Tibial nerve (tissue), 4 donors: ENCODE data around the gene NCSTN. TPM values are rescaled to one million over a fixed set of nuclear protein-coding genes. Genes with fewer than 3 reads are reported as not detected.
"Not testable (repeated sequence)": the region's sequence is repeated elsewhere in the genome, so short reads cannot be mapped to it uniquely, and the experiment has no call there.

Experiments used
- DNase-seq, 2 donors: peaks; one replicate each; pipeline ENCODE4 v3.0.0-alpha.2; 2019; ENCODE audit warnings: low spot score in 2 of 2
- H3K27ac ChIP-seq, 4 donors: fragments of 200-600 bp; sonication (generic) in 3 of 4; one replicate each; pipeline ENCODE4 v1.5.1; 2017 to 2019; ENCODE audit warnings: mild to moderate bottlenecking in 1 of 4
- H3K27me3 ChIP-seq, 2 donors: fragments of 200-600 bp; sonication (generic) in 1 of 2; one replicate each; pipeline versions ENCODE4 v1.5.1 to v1.6.0; 2017 to 2019
- H3K36me3 ChIP-seq, 3 donors: fragments of 200-600 bp; sonication (generic); one replicate each; pipeline ENCODE4 v1.5.1; 2018 to 2019
- H3K4me1 ChIP-seq, 4 donors: fragments of 200-600 bp; sonication (generic) in 3 of 4; one replicate each; pipeline ENCODE4 v1.5.1; 2017 to 2019
- H3K4me3 ChIP-seq, 4 donors: fragments of 200-600 bp; sonication (generic) in 3 of 4; one replicate each; pipeline ENCODE4 v1.5.1; 2017 to 2019; ENCODE audit warnings: mild to moderate bottlenecking in 1 of 4, moderate library complexity in 1 of 4
- H3K9me3 ChIP-seq, 4 donors: fragments of 200-600 bp; sonication (generic) in 3 of 4; one replicate each; pipeline ENCODE4 v1.5.1; 2017 to 2019
- EP300 ChIP-seq, 2 donors: sonication (generic); formaldehyde crosslinking; IDR thresholded peaks; one replicate each; pipeline ENCODE4 v1.6.1; 2017; ENCODE audit warnings: antibody characterized with exemption in 2 of 2, mild to moderate bottlenecking in 1 of 2
- POLR2A ChIP-seq, 2 donors: fragments of 450-650 bp; IDR thresholded peaks; one replicate each; pipeline ENCODE4 v1.6.1; 2017; ENCODE audit warnings: antibody characterized with exemption in 2 of 2, mild to moderate bottlenecking in 2 of 2, moderate library complexity in 2 of 2
- WGBS, 2 donors: methylation state at CpG; one replicate each; pipeline ENCODE4 v1.1.5; 2018; 5-methylcytosine and 5-hydroxymethylcytosine counted together
- total RNA-seq, 4 donors: library from RNA; depleted of rRNA; stranded (reverse); fragments of >200 nt; gene quantifications; one replicate each; pipeline ENCODE4 v1.1.0, GENCODE V29; 2016
- TF ChIP-seq, protein P1 (sequence below), 5 experiments: fragments of 200-600 bp in 3 of 5; fragments of 450-650 bp in 2 of 5; sonication (generic) in 3 of 5; IDR thresholded peaks; one replicate each; pipeline ENCODE4 v1.5.1; 2016 to 2019; ENCODE audit warnings: antibody characterized with exemption in 5 of 5, mild to moderate bottlenecking in 3 of 5, moderate library complexity in 2 of 5

Gene NCSTN
- total RNA-seq, 4 donors from 2014 or later = 60.6 to 85.5 (median 73.0) TPM

DNA sequence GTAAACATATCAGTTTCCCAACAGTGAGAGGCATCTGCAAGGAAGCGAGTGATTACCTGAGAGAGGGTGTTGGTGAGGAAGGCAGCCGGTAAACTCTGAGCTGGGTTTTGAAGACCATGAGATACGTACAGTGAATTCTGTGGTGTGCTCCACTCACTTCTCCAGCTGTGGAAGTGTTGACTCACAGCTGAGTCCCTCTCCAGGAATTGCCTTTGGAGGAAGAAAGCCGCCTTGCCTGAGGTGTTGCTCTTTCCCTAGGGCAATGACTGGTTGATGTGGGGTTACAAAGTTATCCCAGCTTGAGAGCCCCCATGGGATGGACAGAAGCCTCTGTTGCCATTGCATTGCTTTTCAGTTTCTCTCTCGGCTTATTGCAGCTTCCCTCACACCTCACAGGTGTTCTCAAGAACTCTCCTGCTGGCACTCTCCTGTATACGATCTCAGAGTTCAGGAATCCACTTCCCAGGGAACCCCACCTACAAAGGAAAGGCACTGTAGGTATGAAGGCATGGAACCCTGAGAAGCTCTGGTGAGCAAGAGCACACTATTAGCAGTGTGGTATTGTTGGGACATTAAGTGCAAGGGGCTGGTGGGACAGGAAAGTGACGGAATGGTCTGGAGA is 34.5 kb downstream of the NCSTN start:
- H3K27ac ChIP-seq = no peak overlapping the region
- DNase-seq = no peak
- H3K4me1 ChIP-seq = peaks cover 0 to 29% (median 20%) of the 10 kb centered on the region in 4 donors
- H3K36me3 ChIP-seq = no peaks in the 10 kb centered on the region
- no peaks in the 10 kb centered on the region for H3K9me3 ChIP-seq
- H3K4me3 ChIP-seq = no peak overlapping the region
- H3K27me3 ChIP-seq = no peaks in the 10 kb centered on the region
- WGBS, 2 donors = 77% methylated on average over 7 of the region's 7 CpGs
- TF ChIP-seq, protein P1, sequence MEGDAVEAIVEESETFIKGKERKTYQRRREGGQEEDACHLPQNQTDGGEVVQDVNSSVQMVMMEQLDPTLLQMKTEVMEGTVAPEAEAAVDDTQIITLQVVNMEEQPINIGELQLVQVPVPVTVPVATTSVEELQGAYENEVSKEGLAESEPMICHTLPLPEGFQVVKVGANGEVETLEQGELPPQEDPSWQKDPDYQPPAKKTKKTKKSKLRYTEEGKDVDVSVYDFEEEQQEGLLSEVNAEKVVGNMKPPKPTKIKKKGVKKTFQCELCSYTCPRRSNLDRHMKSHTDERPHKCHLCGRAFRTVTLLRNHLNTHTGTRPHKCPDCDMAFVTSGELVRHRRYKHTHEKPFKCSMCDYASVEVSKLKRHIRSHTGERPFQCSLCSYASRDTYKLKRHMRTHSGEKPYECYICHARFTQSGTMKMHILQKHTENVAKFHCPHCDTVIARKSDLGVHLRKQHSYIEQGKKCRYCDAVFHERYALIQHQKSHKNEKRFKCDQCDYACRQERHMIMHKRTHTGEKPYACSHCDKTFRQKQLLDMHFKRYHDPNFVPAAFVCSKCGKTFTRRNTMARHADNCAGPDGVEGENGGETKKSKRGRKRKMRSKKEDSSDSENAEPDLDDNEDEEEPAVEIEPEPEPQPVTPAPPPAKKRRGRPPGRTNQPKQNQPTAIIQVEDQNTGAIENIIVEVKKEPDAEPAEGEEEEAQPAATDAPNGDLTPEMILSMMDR (IDR thresholded peaks at IDR 0.05) = no peak
- TF ChIP-seq EP300 (IDR thresholded peaks at IDR 0.05) = no peak
- TF ChIP-seq POLR2A (IDR thresholded peaks at IDR 0.05) = no peak

DNA sequence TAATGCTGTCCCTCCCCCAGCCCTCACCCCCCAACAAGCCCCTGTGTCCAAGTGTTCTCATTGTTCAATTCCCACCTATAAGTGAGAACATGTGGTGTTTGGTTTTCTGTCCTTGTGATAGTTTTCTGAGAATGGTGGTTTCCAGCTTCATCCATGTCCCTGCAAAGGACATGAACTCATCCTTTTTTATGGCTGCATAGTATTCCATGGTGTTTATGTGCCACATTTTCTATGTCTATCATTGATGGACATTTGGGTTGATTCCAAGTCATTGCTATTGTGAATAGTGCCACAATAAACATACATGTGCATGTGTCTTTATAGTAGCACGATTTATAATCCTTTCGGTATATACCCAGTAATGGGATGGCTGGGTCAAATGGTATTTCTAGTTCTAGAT is 41.6 kb downstream of the NCSTN start:
- 95 to 98% methylated on average over 2 of the region's 2 CpGs for WGBS, 2 donors
- DNase-seq, H3K27me3 ChIP-seq, H3K36me3 ChIP-seq, H3K4me3 ChIP-seq, H3K27ac ChIP-seq, H3K4me1 ChIP-seq: not testable (repeated sequence)
- H3K9me3 ChIP-seq = peaks cover 0 to 14% (median 0%) of the 10 kb centered on the region in 4 donors

DNA sequence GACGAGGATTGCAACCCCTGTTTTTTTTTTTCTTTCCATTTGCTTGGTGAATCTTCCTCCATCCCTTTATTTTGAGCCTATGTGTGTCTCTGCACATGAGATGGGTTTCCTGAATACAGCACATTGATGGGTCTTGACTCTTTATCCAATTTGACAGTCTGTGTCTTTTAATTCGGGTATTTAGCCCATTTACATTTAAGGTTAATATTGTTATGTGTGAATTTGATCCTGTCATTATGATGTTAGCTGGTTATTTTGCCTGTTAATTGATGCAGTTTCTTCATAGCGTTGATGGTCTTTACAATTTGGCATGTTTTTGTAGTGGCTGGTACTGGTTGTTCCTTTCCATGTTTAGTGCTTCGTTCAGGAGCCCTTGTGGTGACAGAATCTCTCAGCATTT is 45.2 kb downstream of the NCSTN start:
- H3K4me3 ChIP-seq, H3K4me1 ChIP-seq, DNase-seq, H3K27ac ChIP-seq, H3K36me3 ChIP-seq, H3K27me3 ChIP-seq: not testable (repeated sequence)
- peaks cover 0 to 14% (median 0%) of the 10 kb centered on the region in 4 donors for H3K9me3 ChIP-seq
- WGBS, 2 donors = 75 to 85% methylated on average over 4 of the region's 4 CpGs

DNA sequence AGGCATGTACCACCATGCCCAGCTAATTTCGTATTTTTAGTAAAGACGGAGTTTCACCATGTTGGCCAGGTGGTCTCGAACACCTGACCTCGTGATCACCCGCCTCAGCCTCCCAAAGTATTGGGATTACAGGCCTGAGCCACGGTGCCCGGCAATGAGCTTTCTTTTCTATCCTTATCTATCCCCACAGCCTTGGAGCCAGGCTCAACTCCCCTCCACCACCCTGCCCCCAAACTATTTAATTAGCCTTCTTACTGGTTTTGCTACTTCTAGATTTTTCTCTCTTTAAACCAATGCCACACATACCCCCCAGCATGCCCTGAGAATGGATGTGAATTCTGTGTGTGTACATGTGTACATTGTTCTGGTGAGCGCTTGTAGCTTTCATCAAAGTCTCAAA is 51.5 kb downstream of the NCSTN start:
- Histone ChIP-seq H3K27ac (no peak overlapping the region), H3K27me3 (no peaks in the 10 kb centered on the region), H3K36me3 (no peaks in the 10 kb centered on the region), H3K9me3 (no peaks in the 10 kb centered on the region), H3K4me3 (no peak overlapping the region), H3K4me1 (peaks cover 0 to 3% (median 0%) of the 10 kb centered on the region in 4 donors)
- TF ChIP-seq EP300 (IDR thresholded peaks at IDR 0.05) = no peak
- TF ChIP-seq POLR2A (IDR thresholded peaks at IDR 0.05) = no peak
- TF ChIP-seq, protein P1 (IDR thresholded peaks at IDR 0.05) = no peak
- WGBS, 2 donors = 92% methylated on average over 8 of the region's 8 CpGs
- DNase-seq = no peak

GRCh38 chr1:160397651-160398050 is 54.5 kb downstream of the NCSTN start:
- Histone ChIP-seq H3K4me3 (no peak overlapping the region), H3K27me3 (no peaks in the 10 kb centered on the region), H3K36me3 (no peaks in the 10 kb centered on the region), H3K4me1 (peaks cover 0 to 30% (median 0%) of the 10 kb centered on the region in 4 donors), H3K9me3 (no peaks in the 10 kb centered on the region), H3K27ac (no peak overlapping the region)
- WGBS, 2 donors = 54 to 64% methylated on average over 1 of the region's 1 CpG
- DNase-seq = no peak
- no peak for TF ChIP-seq EP300 (IDR thresholded peaks at IDR 0.05)
- TF ChIP-seq, protein P1 (IDR thresholded peaks at IDR 0.05) = no peak
- no peak for TF ChIP-seq POLR2A (IDR thresholded peaks at IDR 0.05)

GRCh38 chr1:160398823-160399222 is 55.6 kb downstream of the NCSTN start:
- H3K9me3 ChIP-seq = no peaks in the 10 kb centered on the region
- H3K27ac ChIP-seq = no peak overlapping the region
- TF ChIP-seq EP300 (IDR thresholded peaks at IDR 0.05) (no peak), POLR2A (IDR thresholded peaks at IDR 0.05) (no peak)
- TF ChIP-seq, protein P1 (IDR thresholded peaks at IDR 0.05) = no peak
- H3K27me3 ChIP-seq = no peaks in the 10 kb centered on the region
- no peak overlapping the region for H3K4me3 ChIP-seq
- WGBS, 2 donors = 80 to 83% methylated on average over 4 of the region's 4 CpGs
- DNase-seq = no peak
- peaks cover 0 to 35% (median 0%) of the 10 kb centered on the region in 4 donors for H3K4me1 ChIP-seq
- no peaks in the 10 kb centered on the region for H3K36me3 ChIP-seq
